Choroid plexus epithelial cell (primary cell): ENCODE results near the gene LCE3B.

ENCODE experiments used
- DNase-seq: peaks from one replicate; pipeline ENCODE4 v3.0.0-alpha.2; 2010; ENCODE audit warnings: low read depth
- H3K4me3 ChIP-seq: 2 replicates; pipeline ENCODE4 v1.5.1; 2011; ENCODE audit warnings: low read depth, mild to moderate bottlenecking, control low read depth, low read length, moderate library complexity
- TF ChIP-seq, protein P1 (sequence below): conservative IDR thresholded peaks from 2 replicates; pipeline ENCODE4 v1.5.1; 2011; ENCODE audit warnings: low read depth, mild to moderate bottlenecking, control low read depth, inconsistent platforms, low read length, moderate library complexity

Gene LCE3B

DNA sequence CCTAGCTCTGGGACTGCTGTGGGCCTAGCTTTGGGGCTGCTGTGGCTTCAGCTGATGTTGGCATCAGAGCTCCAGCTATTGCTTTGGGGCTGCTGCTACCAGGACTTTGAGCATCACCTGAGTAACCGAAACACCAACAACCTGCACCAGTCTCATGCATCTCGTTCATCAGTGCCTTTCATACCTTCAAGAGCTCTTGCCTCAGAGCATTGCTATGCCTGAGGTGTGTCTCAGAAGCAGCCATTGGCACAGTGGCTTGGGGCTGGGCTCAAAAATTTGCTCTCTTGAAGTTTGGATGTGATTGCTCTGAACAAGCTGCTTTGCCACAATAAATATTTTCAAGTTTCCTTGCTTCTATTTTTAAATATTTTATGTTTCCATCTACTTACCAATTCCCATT, 42.8 kb downstream of the LCE3B start:
- no peak for DNase-seq
- TF ChIP-seq, protein P1, sequence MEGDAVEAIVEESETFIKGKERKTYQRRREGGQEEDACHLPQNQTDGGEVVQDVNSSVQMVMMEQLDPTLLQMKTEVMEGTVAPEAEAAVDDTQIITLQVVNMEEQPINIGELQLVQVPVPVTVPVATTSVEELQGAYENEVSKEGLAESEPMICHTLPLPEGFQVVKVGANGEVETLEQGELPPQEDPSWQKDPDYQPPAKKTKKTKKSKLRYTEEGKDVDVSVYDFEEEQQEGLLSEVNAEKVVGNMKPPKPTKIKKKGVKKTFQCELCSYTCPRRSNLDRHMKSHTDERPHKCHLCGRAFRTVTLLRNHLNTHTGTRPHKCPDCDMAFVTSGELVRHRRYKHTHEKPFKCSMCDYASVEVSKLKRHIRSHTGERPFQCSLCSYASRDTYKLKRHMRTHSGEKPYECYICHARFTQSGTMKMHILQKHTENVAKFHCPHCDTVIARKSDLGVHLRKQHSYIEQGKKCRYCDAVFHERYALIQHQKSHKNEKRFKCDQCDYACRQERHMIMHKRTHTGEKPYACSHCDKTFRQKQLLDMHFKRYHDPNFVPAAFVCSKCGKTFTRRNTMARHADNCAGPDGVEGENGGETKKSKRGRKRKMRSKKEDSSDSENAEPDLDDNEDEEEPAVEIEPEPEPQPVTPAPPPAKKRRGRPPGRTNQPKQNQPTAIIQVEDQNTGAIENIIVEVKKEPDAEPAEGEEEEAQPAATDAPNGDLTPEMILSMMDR: no peak
- no peak overlapping the region for H3K4me3 ChIP-seq

DNA sequence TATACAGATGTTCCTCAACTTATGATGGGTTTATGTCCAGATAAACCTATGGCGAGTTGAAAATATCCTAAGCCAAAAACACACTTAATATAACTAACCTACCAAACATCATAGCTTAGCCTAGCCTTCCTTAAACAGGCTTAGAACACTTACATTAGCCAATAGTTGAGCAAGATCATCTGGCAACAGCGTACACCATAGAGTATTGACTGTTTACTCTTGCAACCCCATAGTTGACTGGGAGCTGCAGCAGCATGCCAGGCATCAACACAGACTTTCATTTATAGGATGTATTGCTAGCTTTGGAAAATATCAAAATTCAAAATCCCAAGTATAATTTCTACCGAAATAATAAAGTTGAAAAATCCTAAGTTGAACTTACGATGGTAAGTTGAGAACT, 44.1 kb downstream of the LCE3B start:
- TF ChIP-seq, protein P1: no peak
- H3K4me3 ChIP-seq: no peak overlapping the region
- no peak for DNase-seq

DNA sequence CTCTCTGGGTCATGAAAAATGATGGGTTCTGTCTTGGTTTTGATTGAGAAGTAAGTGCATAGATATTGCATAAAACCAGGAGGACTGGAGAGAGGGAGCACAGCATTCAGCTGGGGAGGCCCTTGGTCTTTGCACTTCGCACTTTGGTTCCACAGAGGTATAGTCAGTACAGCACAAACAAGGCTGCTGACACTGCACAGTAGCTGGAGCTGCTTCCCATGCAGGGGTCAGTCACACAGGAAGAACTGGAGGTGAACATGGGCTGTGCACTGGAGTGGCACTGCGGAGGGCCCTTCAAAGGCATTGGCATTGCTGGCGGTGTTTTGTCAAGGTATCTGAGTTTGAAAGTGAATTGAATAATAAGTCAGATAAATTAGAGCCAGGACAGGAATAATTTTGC, 45.0 kb downstream of the LCE3B start:
- H3K4me3 ChIP-seq: no peak overlapping the region
- no peak for DNase-seq
- TF ChIP-seq, protein P1: no peak

DNA sequence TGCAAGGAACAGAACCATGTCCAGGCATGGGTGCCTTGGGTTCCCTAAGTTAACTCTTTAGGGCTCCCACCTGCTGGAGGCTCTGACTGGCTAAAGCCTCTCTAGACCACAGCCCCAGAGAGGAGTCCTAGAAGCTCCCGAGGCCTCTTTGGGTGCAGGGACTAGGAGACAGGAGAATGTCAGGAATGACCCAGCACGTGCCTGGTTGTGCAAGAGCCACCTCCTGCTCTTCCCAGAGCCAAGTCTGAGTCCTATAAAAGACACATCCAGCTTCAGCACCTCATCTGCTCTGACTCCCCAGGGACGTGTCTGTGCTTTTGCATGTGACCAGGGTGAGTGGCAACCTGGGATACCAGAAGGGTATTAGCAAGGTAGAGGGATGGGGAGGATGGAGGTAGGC, 49.5 kb downstream of the LCE3B start, which contains the start of gene LCE2D:
Gene LCE2D (plus strand): TSS at position 283 of the 400 bp plus-strand sequence. CDS start 726 bp downstream, outside the sequence.
- H3K4me3 ChIP-seq: no peak within 1 kb of the TSS
- DNase-seq: no peak
- TF ChIP-seq, protein P1: no peak
